Uterus (tissue), 2 donors: ENCODE measurements around the gene LRRTM3.

Experiments
- POLR2A ChIP-seq, 2 donors: fragments of 450-650 bp; IDR thresholded peaks; one replicate each; pipeline ENCODE4 v1.6.1; 2016; ENCODE audit warnings: antibody characterized with exemption in 2 of 2, mild to moderate bottlenecking in 1 of 2, moderate library complexity in 1 of 2
- TF ChIP-seq, protein P1 (sequence below), 4 experiments: fragments of 200-600 bp in 2 of 4; fragments of 450-650 bp in 2 of 4; sonication (generic) in 2 of 4; IDR thresholded peaks; one replicate each; pipeline ENCODE4 v1.5.1; 2016 to 2019; ENCODE audit warnings: antibody characterized with exemption in 4 of 4, mild to moderate bottlenecking in 2 of 4, moderate library complexity in 1 of 4

- no peak for TF ChIP-seq POLR2A (IDR thresholded peaks at IDR 0.05)
- TF ChIP-seq, protein P1, sequence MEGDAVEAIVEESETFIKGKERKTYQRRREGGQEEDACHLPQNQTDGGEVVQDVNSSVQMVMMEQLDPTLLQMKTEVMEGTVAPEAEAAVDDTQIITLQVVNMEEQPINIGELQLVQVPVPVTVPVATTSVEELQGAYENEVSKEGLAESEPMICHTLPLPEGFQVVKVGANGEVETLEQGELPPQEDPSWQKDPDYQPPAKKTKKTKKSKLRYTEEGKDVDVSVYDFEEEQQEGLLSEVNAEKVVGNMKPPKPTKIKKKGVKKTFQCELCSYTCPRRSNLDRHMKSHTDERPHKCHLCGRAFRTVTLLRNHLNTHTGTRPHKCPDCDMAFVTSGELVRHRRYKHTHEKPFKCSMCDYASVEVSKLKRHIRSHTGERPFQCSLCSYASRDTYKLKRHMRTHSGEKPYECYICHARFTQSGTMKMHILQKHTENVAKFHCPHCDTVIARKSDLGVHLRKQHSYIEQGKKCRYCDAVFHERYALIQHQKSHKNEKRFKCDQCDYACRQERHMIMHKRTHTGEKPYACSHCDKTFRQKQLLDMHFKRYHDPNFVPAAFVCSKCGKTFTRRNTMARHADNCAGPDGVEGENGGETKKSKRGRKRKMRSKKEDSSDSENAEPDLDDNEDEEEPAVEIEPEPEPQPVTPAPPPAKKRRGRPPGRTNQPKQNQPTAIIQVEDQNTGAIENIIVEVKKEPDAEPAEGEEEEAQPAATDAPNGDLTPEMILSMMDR (IDR thresholded peaks at IDR 0.05), result no peak
These were observed 43.6 kb upstream of the LRRTM3 start for GRCh38 chr10:66882271-66882670.
